Fibroblast of lung (primary cell): Measurements from ENCODE around the gene HINFP. TPM values are rescaled to one million over a fixed set of nuclear protein-coding genes. Genes with fewer than 3 reads are reported as not detected.
"Not testable (repeated sequence)": the region's sequence is repeated elsewhere in the genome, so short reads cannot be mapped to it uniquely, and the experiment has no call there.

ENCODE experiments used
- DNase-seq, 2 donors: peaks; one replicate each; pipeline versions ENCODE4 v3.0.0 to v3.0.0-alpha.2; 2010; ENCODE audit warnings: low read depth in 2 of 2
- H2AFZ ChIP-seq: 2 replicates; pipeline ENCODE4 v1.5.1; 2012; ENCODE audit warnings: low read length, control low read depth, inconsistent platforms
- H3K27ac ChIP-seq: 2 replicates; pipeline ENCODE4 v1.5.1; 2011; ENCODE audit warnings: low read length, control low read depth; ENCODE audit not compliant: insufficient read depth
- H3K27me3 ChIP-seq: 2 replicates; pipeline ENCODE4 v1.5.1; 2011; ENCODE audit warnings: mild to moderate bottlenecking, low read length; ENCODE audit not compliant: control insufficient read depth, insufficient read depth
- H3K36me3 ChIP-seq: 2 replicates; pipeline ENCODE4 v1.5.1; 2011; ENCODE audit warnings: low read length; ENCODE audit not compliant: control insufficient read depth, insufficient read depth
- H3K4me1 ChIP-seq: 2 replicates; pipeline ENCODE4 v1.5.1; 2011; ENCODE audit warnings: low read length; ENCODE audit not compliant: control insufficient read depth, insufficient read depth; ENCODE audit errors: extremely low read depth
- H3K4me2 ChIP-seq: 2 replicates; pipeline ENCODE4 v1.5.1; 2011; ENCODE audit warnings: low read length, control low read depth; ENCODE audit not compliant: insufficient read depth; ENCODE audit errors: extremely low read depth
- H3K4me3 ChIP-seq, 4 experiments: fragments of 200-600 bp in 1 of 4; sonication (generic) in 1 of 4; replicated peaks in 1 of 4; 2 replicates each; pipeline ENCODE4 v1.5.1; 2011 to 2016; ENCODE audit warnings: low read length in 4 of 4, low read depth in 3 of 4, mild to moderate bottlenecking in 3 of 4, control low read depth in 2 of 4, inconsistent platforms in 1 of 4, mixed read lengths in 1 of 4; ENCODE audit not compliant: insufficient read depth in 1 of 4; ENCODE audit errors: control extremely low read depth in 1 of 4
- H3K79me2 ChIP-seq: 2 replicates; pipeline ENCODE4 v1.5.1; 2012; ENCODE audit warnings: mild to moderate bottlenecking, low read length, inconsistent platforms; ENCODE audit not compliant: control insufficient read depth, insufficient read depth
- H3K9ac ChIP-seq: 2 replicates; pipeline ENCODE4 v1.5.1; 2011; ENCODE audit warnings: mild to moderate bottlenecking, low read length, control low read depth; ENCODE audit not compliant: insufficient read depth
- H3K9me3 ChIP-seq: 2 replicates; pipeline ENCODE4 v1.5.1; 2012; ENCODE audit warnings: low read depth, low read length; ENCODE audit not compliant: control insufficient read depth, insufficient read depth
- H4K20me1 ChIP-seq: 2 replicates; pipeline ENCODE4 v1.5.1; 2011; ENCODE audit warnings: low read length; ENCODE audit not compliant: control insufficient read depth, insufficient read depth; ENCODE audit errors: extremely low read depth
- EZH2 ChIP-seq: IDR thresholded peaks from 2 replicates; pipeline ENCODE4 v1.5.1; 2012; ENCODE audit warnings: low read length, control low read depth, mild to moderate bottlenecking; ENCODE audit errors: missing control alignments
- polyA plus RNA-seq, 2 donors: library from polyadenylated mRNA; depleted of rRNA in 1 of 2; stranded (reverse) in 1 of 2; unstranded in 1 of 2; fragments of >200 nt; gene quantifications; 2 replicates each; pipeline ENCODE4 v1.2.1, GENCODE V29; 2011 to 2012; ENCODE audit warnings: missing spikeins in 1 of 2
- total RNA-seq: library from RNA; depleted of rRNA; stranded (reverse); fragments of >200 nt; gene quantifications from 2 replicates; pipeline ENCODE4 v1.2.1, GENCODE V29; 2014
- TF ChIP-seq, protein P1 (sequence below), 2 donors: IDR thresholded peaks in 1 of 2; conservative IDR thresholded peaks in 1 of 2; 1 replicate in 1 of 2; 2 replicates in 1 of 2; pipeline ENCODE4 v1.5.1; 2011 to 2012; ENCODE audit warnings: low read length in 2 of 2, control low read depth in 1 of 2, inconsistent platforms in 1 of 2, low read depth in 1 of 2, mild to moderate bottlenecking in 1 of 2

HINFP gene
- total and polyA plus RNA-seq, 2 donors (not counting 1 experiment from before 2014, with no cell fraction given): 13.1 to 13.5 TPM

DNA sequence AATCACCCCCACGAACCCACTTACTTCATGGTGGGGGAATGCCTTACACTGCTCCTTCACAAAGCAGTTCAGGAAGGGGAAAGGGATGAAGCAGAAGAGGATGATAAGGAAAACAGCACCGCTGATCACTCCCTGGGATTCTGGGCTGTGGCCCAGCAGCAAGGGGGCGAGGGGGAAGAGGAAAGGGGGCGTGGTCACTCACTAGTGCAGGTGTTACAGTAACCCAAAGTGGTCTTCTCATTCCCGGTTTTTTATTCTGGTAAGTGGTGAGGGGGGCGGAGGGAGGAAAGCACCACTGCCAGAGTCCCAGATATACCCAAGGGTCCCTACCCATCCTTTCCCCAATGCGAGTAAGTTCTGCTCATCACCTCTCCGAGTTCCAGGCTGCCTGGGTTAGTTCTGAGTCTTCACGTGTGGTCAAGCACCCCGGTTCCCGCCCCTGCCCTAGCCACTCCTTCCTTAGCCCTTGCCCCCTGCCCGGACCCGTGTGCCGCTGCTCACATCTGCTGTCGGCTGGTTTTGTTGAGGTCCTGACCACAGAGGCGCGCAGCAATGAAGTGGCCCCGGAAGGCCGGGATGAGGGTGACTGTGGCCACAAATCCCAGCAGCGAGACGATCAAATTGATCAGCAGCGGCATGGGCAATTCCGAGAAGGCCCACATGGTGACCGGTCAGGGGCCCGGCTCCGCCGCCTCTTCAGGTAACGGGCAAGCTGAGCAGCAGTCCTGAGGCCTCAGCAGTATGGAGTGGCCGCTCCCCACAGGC lies 20.2 kb upstream of the HINFP start:
- Histone ChIP-seq H3K9ac (peak overlapping the region; percentile 79), H2AFZ (peak overlapping the region; percentile 77), H3K4me1 (peaks cover 10% of the 10 kb centered on the region), H4K20me1 (no peaks in the 10 kb centered on the region), H3K27ac (peak overlapping the region; percentile 96), H3K27me3 (no peaks in the 10 kb centered on the region), H3K79me2 (peaks cover 18% of the 10 kb centered on the region), H3K4me3 (peak overlapping the region; percentile 71 to 90 (median 86)), H3K9me3 (no peaks in the 10 kb centered on the region), H3K36me3 (peaks cover 9% of the 10 kb centered on the region), H3K4me2 (peak overlapping the region; percentile 99)
- DNase-seq: no peak
- no peak for TF ChIP-seq EZH2
- TF ChIP-seq, protein P1, sequence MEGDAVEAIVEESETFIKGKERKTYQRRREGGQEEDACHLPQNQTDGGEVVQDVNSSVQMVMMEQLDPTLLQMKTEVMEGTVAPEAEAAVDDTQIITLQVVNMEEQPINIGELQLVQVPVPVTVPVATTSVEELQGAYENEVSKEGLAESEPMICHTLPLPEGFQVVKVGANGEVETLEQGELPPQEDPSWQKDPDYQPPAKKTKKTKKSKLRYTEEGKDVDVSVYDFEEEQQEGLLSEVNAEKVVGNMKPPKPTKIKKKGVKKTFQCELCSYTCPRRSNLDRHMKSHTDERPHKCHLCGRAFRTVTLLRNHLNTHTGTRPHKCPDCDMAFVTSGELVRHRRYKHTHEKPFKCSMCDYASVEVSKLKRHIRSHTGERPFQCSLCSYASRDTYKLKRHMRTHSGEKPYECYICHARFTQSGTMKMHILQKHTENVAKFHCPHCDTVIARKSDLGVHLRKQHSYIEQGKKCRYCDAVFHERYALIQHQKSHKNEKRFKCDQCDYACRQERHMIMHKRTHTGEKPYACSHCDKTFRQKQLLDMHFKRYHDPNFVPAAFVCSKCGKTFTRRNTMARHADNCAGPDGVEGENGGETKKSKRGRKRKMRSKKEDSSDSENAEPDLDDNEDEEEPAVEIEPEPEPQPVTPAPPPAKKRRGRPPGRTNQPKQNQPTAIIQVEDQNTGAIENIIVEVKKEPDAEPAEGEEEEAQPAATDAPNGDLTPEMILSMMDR (conservative IDR thresholded peaks at IDR 0.05 in 1 of 2, IDR thresholded peaks at IDR 0.05 in 1 of 2; ENCODE audit: low read depth in 1 of 2, low read length in 2 of 2): no peak

DNA sequence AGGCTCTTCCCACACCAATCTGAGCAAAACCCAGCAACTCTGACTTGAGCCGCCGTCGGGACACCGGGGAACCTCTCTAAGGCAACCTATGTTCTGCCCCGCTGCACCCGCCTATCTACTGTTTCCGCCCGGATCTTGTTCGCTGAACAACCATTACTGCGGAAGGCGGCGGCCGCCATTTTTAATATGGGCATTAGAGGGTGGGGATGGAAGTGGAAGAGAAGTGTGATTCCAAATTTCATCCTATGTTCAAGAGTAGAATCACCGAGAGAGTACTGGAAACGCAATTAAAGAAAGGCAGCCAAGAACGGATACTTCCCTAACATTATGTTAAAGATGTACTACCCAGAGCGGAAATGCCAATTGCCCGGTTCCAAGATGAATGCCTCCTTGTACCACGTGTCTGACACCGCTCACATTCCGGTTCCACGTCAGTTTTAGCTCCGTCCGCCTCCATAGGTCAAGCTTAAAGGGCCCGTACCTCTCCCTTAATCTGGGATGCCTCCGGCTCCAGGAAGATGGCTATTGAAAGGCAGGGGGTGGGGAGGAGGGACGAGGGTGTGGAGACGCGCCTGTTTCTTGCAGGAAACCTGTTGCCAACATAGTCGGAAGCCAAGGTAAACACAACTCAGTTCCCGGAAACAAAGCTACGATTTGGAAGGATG lies 19.5 kb upstream of the HINFP start, which contains the start of gene DPAGT1:
Gene DPAGT1 (minus strand): TSS at position 95 of the 665 bp plus-strand sequence. CDS start 198 bp downstream, outside the sequence.
- DNase-seq: peak; percentile 97 to 98
- Histone ChIP-seq H3K79me2 (peaks cover 18% of the 10 kb centered on the region), H2AFZ (peak within 1 kb of the TSS; percentile 82), H3K9me3 (no peaks in the 10 kb centered on the region), H3K27ac (peak within 1 kb of the TSS; percentile 96), H3K4me1 (peaks cover 14% of the 10 kb centered on the region), H3K27me3 (no peaks in the 10 kb centered on the region), H3K36me3 (peaks cover 9% of the 10 kb centered on the region), H3K4me2 (peak within 1 kb of the TSS; percentile 99), H3K9ac (peak within 1 kb of the TSS; percentile 79), H3K4me3 (peak within 1 kb of the TSS; percentile 71 to 90 (median 86)), H4K20me1 (no peaks in the 10 kb centered on the region)
- TF ChIP-seq EZH2: no peak
- TF ChIP-seq, protein P1 (conservative IDR thresholded peaks at IDR 0.05 in 1 of 2, IDR thresholded peaks at IDR 0.05 in 1 of 2; ENCODE audit: low read depth in 1 of 2, low read length in 2 of 2): no peak

DNA sequence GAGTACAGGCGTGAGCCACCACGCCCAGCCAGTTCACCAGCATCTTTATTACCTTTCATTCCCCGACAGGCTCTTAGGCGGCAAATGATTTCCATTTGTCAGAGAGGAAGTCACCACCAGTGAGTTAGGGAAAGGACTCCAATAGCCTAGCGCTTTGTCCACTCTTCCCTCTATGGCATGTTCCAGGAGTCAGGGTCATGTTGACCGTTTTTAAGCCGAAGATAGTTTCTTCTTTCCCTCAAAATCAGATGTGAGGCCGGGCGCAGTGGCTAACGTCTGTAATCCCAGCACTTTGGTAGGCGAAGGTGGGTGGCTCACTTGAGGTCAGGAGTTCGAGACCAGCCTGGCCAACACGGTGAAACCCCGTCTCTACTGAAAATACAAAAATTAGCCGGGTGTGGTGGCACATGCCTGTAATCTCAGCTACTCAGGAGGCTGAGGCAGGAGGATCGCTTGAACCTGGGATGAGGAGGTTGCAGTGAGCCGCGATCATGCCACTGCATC lies 18.2 kb upstream of the HINFP start:
- H3K9me3 ChIP-seq, H2AFZ ChIP-seq, H3K36me3 ChIP-seq, H3K9ac ChIP-seq, H3K27me3 ChIP-seq, DNase-seq, H4K20me1 ChIP-seq: not testable (repeated sequence)
- peak overlapping the region; percentile 58 for H3K4me2 ChIP-seq
- peak overlapping the region in 1 of 4 experiments; percentile 83 for H3K4me3 ChIP-seq
- peaks cover 22% of the 10 kb centered on the region for H3K79me2 ChIP-seq
- H3K4me1 ChIP-seq: peaks cover 15% of the 10 kb centered on the region
- peak overlapping the region; percentile 96 for H3K27ac ChIP-seq
